ENCODE measurements around the gene POU2AF1. TPM values are rescaled to one million over a fixed set of nuclear protein-coding genes. Genes with fewer than 3 reads are reported as not detected.

POU2AF1 gene
- total RNA-seq, 1 experiment from 2014 or later = 0.22 TPM

DNA sequence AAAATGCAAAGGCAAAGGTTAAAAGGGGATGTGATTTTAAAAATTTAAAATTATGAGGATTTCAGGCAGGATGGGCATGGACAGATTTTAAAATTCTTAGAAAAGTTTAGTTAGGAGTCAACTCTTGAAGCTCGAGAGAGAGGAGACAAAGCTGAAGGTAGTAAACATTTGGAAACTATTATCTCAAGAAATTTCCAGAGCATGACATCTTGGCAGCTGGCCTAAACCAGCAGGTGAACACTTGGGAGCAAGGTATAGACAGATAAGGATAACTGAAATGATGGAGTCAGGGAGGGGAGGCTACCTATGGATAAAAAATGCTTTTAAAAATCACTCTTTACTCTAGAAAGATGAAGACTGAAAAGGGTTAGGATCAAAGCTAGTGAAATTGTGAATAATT is 67.0 kb downstream of the POU2AF1 start:
- DNase-seq (ENCODE audit: low spot score) (no peak), ATAC-seq (no peak)
- Mint-ChIP-seq H3K27ac (no peak overlapping the region), H3K9me3 (peaks cover 15% of the 10 kb centered on the region), H3K27me3 (ENCODE audit: low read depth) (no peaks in the 10 kb centered on the region; the same call in 1 of the 2 replicates), H3K4me1 (0 out of 2 replicates have a peak, but pooled peaks cover 2% of the 10 kb centered on the region), H3K36me3 (no peaks in the 10 kb centered on the region), H3K4me3 (no peak overlapping the region)
- ChIA-PET POLR2A (no interaction called here), CTCF (no interaction called here)
- TF ChIP-seq ZNF138 (CRISPR knock-in tag; conservative IDR thresholded peaks at IDR 0.05) = no peak
- TF ChIP-seq, protein P1, sequence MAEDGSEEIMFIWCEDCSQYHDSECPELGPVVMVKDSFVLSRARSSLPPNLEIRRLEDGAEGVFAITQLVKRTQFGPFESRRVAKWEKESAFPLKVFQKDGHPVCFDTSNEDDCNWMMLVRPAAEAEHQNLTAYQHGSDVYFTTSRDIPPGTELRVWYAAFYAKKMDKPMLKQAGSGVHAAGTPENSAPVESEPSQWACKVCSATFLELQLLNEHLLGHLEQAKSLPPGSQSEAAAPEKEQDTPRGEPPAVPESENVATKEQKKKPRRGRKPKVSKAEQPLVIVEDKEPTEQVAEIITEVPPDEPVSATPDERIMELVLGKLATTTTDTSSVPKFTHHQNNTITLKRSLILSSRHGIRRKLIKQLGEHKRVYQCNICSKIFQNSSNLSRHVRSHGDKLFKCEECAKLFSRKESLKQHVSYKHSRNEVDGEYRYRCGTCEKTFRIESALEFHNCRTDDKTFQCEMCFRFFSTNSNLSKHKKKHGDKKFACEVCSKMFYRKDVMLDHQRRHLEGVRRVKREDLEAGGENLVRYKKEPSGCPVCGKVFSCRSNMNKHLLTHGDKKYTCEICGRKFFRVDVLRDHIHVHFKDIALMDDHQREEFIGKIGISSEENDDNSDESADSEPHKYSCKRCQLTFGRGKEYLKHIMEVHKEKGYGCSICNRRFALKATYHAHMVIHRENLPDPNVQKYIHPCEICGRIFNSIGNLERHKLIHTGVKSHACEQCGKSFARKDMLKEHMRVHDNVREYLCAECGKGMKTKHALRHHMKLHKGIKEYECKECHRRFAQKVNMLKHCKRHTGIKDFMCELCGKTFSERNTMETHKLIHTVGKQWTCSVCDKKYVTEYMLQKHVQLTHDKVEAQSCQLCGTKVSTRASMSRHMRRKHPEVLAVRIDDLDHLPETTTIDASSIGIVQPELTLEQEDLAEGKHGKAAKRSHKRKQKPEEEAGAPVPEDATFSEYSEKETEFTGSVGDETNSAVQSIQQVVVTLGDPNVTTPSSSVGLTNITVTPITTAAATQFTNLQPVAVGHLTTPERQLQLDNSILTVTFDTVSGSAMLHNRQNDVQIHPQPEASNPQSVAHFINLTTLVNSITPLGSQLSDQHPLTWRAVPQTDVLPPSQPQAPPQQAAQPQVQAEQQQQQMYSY (CRISPR knock-in tag; IDR thresholded peaks at IDR 0.05) = no peak
- TF ChIP-seq, protein P2, sequence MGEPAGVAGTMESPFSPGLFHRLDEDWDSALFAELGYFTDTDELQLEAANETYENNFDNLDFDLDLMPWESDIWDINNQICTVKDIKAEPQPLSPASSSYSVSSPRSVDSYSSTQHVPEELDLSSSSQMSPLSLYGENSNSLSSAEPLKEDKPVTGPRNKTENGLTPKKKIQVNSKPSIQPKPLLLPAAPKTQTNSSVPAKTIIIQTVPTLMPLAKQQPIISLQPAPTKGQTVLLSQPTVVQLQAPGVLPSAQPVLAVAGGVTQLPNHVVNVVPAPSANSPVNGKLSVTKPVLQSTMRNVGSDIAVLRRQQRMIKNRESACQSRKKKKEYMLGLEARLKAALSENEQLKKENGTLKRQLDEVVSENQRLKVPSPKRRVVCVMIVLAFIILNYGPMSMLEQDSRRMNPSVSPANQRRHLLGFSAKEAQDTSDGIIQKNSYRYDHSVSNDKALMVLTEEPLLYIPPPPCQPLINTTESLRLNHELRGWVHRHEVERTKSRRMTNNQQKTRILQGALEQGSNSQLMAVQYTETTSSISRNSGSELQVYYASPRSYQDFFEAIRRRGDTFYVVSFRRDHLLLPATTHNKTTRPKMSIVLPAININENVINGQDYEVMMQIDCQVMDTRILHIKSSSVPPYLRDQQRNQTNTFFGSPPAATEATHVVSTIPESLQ (CRISPR knock-in tag; IDR thresholded peaks at IDR 0.05) = no peak
- TF ChIP-seq, protein P3, sequence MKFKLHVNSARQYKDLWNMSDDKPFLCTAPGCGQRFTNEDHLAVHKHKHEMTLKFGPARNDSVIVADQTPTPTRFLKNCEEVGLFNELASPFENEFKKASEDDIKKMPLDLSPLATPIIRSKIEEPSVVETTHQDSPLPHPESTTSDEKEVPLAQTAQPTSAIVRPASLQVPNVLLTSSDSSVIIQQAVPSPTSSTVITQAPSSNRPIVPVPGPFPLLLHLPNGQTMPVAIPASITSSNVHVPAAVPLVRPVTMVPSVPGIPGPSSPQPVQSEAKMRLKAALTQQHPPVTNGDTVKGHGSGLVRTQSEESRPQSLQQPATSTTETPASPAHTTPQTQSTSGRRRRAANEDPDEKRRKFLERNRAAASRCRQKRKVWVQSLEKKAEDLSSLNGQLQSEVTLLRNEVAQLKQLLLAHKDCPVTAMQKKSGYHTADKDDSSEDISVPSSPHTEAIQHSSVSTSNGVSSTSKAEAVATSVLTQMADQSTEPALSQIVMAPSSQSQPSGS (CRISPR knock-in tag; IDR thresholded peaks at IDR 0.05; ENCODE audit: borderline replicate concordance, low read depth) = no peak
- no peak for TF ChIP-seq SP1 (CRISPR knock-in tag; conservative IDR thresholded peaks at IDR 0.05)
- TF ChIP-seq EMX1 (CRISPR knock-in tag; IDR thresholded peaks at IDR 0.05) = no peak
- no peak for TF ChIP-seq NFATC4 (CRISPR knock-in tag; IDR thresholded peaks at IDR 0.05)

DNA sequence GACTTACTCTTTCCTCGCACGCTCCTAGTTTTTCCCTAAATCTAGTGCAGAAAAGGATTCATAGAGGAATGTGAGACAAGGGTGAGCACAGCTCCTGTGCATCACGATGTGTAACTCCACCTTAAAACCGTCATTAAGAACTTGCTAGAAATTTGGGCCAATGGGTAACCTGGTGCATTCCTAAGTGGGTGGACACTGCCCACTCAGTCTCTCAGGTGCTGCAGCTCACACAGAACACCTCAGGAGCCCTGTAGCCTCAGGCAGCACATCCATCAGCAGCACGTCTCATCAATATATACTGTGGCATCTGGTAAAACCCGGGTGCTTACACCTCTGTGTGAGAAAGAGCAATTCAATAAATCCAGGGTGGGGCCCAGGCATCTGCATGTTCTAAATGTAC is 68.4 kb downstream of the POU2AF1 start:
- H3K4me1 Mint-ChIP-seq = 0 out of 2 replicates have a peak, but pooled peaks cover 3% of the 10 kb centered on the region
- POLR2A ChIA-PET = no interaction called here
- no peaks in the 10 kb centered on the region for H3K27me3 Mint-ChIP-seq (ENCODE audit: low read depth)
- no peak for DNase-seq (ENCODE audit: low spot score)
- no peak for ATAC-seq
- H3K9me3 Mint-ChIP-seq = peaks cover 15% of the 10 kb centered on the region
- no peak overlapping the region for H3K4me3 Mint-ChIP-seq
- no peak overlapping the region for H3K27ac Mint-ChIP-seq
- TF ChIP-seq MYBL2 (CRISPR knock-in tag; IDR thresholded peaks at IDR 0.05) = no peak
- CTCF ChIA-PET = no interaction called here
- H3K36me3 Mint-ChIP-seq = no peaks in the 10 kb centered on the region

DNA sequence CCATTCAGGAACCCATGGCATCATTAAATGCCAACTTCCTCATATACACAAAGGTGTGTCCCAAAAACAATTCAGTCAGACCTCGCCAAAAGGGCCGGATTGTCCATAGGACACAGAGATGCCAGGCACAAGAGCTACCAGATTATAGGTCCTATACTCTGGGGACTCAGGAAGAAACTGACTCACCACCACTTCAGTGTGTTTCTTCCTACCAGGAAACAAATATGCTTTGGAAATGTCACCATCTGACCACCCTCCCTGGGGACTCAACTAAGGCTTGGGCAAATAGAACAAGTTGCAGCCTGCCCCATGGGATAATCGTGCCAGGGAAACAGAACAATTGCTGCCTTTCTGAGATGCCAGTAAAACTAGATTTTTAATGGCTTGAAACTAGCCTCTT is 69.0 kb downstream of the POU2AF1 start:
- CTCF ChIA-PET = no interaction called here
- ATAC-seq = no peak
- no peaks in the 10 kb centered on the region for H3K27me3 Mint-ChIP-seq (ENCODE audit: low read depth)
- TF ChIP-seq, protein P4, sequence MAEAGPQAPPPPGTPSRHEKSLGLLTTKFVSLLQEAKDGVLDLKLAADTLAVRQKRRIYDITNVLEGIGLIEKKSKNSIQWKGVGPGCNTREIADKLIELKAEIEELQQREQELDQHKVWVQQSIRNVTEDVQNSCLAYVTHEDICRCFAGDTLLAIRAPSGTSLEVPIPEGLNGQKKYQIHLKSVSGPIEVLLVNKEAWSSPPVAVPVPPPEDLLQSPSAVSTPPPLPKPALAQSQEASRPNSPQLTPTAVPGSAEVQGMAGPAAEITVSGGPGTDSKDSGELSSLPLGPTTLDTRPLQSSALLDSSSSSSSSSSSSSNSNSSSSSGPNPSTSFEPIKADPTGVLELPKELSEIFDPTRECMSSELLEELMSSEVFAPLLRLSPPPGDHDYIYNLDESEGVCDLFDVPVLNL (CRISPR knock-in tag; IDR thresholded peaks at IDR 0.05; ENCODE audit: borderline replicate concordance, low read depth) = no peak
- TF ChIP-seq NR1H2 (CRISPR knock-in tag; IDR thresholded peaks at IDR 0.05) (no peak), IRF2 (CRISPR knock-in tag; IDR thresholded peaks at IDR 0.05; ENCODE audit: borderline replicate concordance, low read depth) (no peak), SMAD3 (CRISPR knock-in tag; IDR thresholded peaks at IDR 0.05; ENCODE audit: borderline replicate concordance) (no peak), ATF1 (CRISPR knock-in tag; IDR thresholded peaks at IDR 0.05) (no peak), KAT7 (CRISPR knock-in tag; IDR thresholded peaks at IDR 0.05; ENCODE audit: borderline replicate concordance) (no peak), NFATC4 (CRISPR knock-in tag; IDR thresholded peaks at IDR 0.05) (no peak)
- TF ChIP-seq, protein P5, sequence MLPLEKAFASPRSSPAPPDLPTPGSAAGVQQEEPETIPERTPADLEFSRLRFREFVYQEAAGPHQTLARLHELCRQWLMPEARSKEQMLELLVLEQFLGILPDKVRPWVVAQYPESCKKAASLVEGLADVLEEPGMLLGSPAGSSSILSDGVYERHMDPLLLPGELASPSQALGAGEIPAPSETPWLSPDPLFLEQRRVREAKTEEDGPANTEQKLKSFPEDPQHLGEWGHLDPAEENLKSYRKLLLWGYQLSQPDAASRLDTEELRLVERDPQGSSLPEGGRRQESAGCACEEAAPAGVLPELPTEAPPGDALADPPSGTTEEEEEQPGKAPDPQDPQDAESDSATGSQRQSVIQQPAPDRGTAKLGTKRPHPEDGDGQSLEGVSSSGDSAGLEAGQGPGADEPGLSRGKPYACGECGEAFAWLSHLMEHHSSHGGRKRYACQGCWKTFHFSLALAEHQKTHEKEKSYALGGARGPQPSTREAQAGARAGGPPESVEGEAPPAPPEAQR (CRISPR knock-in tag; IDR thresholded peaks at IDR 0.05) = no peak
- TF ChIP-seq, protein P3 (CRISPR knock-in tag; IDR thresholded peaks at IDR 0.05; ENCODE audit: borderline replicate concordance, low read depth) = no peak
- TF ChIP-seq, protein P6, sequence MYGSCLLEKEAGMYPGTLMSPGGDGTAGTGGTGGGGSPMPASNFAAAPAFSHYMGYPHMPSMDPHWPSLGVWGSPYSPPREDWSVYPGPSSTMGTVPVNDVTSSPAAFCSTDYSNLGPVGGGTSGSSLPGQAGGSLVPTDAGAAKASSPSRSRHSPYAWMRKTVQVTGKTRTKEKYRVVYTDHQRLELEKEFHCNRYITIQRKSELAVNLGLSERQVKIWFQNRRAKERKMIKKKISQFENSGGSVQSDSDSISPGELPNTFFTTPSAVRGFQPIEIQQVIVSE (CRISPR knock-in tag; IDR thresholded peaks at IDR 0.05; ENCODE audit: borderline replicate concordance) = no peak
- TF ChIP-seq, protein P7, sequence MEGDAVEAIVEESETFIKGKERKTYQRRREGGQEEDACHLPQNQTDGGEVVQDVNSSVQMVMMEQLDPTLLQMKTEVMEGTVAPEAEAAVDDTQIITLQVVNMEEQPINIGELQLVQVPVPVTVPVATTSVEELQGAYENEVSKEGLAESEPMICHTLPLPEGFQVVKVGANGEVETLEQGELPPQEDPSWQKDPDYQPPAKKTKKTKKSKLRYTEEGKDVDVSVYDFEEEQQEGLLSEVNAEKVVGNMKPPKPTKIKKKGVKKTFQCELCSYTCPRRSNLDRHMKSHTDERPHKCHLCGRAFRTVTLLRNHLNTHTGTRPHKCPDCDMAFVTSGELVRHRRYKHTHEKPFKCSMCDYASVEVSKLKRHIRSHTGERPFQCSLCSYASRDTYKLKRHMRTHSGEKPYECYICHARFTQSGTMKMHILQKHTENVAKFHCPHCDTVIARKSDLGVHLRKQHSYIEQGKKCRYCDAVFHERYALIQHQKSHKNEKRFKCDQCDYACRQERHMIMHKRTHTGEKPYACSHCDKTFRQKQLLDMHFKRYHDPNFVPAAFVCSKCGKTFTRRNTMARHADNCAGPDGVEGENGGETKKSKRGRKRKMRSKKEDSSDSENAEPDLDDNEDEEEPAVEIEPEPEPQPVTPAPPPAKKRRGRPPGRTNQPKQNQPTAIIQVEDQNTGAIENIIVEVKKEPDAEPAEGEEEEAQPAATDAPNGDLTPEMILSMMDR (IDR thresholded peaks at IDR 0.05) = no peak

More for the DNA sequence above, 69.0 kb downstream of the POU2AF1 start:
- POLR2A ChIA-PET = no interaction called here
- no peak for DNase-seq (ENCODE audit: low spot score)
- Mint-ChIP-seq H3K9me3 (peaks cover 15% of the 10 kb centered on the region), H3K4me1 (peaks cover 10% of the 10 kb centered on the region), H3K36me3 (no peaks in the 10 kb centered on the region), H3K27ac (no peak overlapping the region), H3K4me3 (no peak overlapping the region)
